NCI-H1694 (cell line): Measurements from ENCODE around the gene JPT1.
"Not testable (repeated sequence)": the region's sequence is repeated elsewhere in the genome, so short reads cannot be mapped to it uniquely, and the experiment has no call there.

Experiments used
- DNase-seq: peaks from one replicate; lab custom pipeline; 2025; lab: John Stamatoyannopoulos, UW

The JPT1 gene

GRCh38 chr17:75155191-75155601 lies 884 bp upstream of the JPT1 start:
- DNase-seq = no peak

- no peak for DNase-seq
Measured at GRCh38 chr17:75153780-75154194, 525 bp downstream of the JPT1 start.

- DNase-seq = peak; percentile 32
Measured at GRCh38 chr17:75152922-75153779, 1.2 kb downstream of the JPT1 start.

- no peak for DNase-seq
Measured at GRCh38 chr17:75152523-75152921, 1.8 kb downstream of the JPT1 start.

GRCh38 chr17:75151930-75152329 lies 2.4 kb downstream of the JPT1 start:
- no peak for DNase-seq

- DNase-seq = no peak
Measured at GRCh38 chr17:75147878-75148546, 6.3 kb downstream of the JPT1 start.

GRCh38 chr17:75146592-75146991 lies 7.7 kb downstream of the JPT1 start:
- no peak for DNase-seq

- DNase-seq = no peak
Measured at GRCh38 chr17:75144816-75145512, 9.3 kb downstream of the JPT1 start.

- DNase-seq = no peak
Measured at GRCh38 chr17:75142236-75142971, 11.9 kb downstream of the JPT1 start.

- DNase-seq = no peak
Measured at GRCh38 chr17:75138519-75138918, 15.8 kb downstream of the JPT1 start.

- not testable (repeated sequence) for DNase-seq
Measured at GRCh38 chr17:75137762-75138161, 16.6 kb downstream of the JPT1 start.

GRCh38 chr17:75135946-75136345 lies 18.4 kb downstream of the JPT1 start:
- DNase-seq = no peak

- no peak for DNase-seq
Measured at GRCh38 chr17:75135452-75135851, 18.9 kb downstream of the JPT1 start.

GRCh38 chr17:75133607-75134347 lies 20.5 kb downstream of the JPT1 start:
- not testable (repeated sequence) for DNase-seq

- DNase-seq = no peak
Measured at GRCh38 chr17:75133001-75133400, 21.3 kb downstream of the JPT1 start.

GRCh38 chr17:75132018-75133000 lies 22.0 kb downstream of the JPT1 start:
- not testable (repeated sequence) for DNase-seq

GRCh38 chr17:75131278-75132017 lies 22.9 kb downstream of the JPT1 start, which contains the start of gene NT5C:
NT5C (minus strand) TSS chr17:75131742; CDS start chr17:75131707, 35 bp downstream.
- DNase-seq = peak; percentile 25

GRCh38 chr17:75130632-75131277 lies 23.6 kb downstream of the JPT1 start:
- peak; percentile 44 for DNase-seq
